Thoracic aorta (tissue), 2 donors: Measurements from ENCODE around the gene SYTL3. TPM values are rescaled to one million over a fixed set of nuclear protein-coding genes. Genes with fewer than 3 reads are reported as not detected.

Experiments used
- ATAC-seq: fragments of 150-250 bp; one replicate; pipeline ENCODE4 v1.8.0; 2017; ENCODE audit warnings: low read depth; ENCODE audit not compliant: insufficient number of reproducible peaks, low FRiP score
- DNase-seq: peaks from one replicate; pipeline ENCODE4 v3.0.0-alpha.2; 2020; ENCODE audit warnings: low spot score
- H3K27ac ChIP-seq, 2 donors: fragments of 200-600 bp; sonication (generic); 1 replicate in 1 of 2; 2 replicates in 1 of 2; pipeline ENCODE4 v1.5.1; 2016; ENCODE audit warnings: mild to moderate bottlenecking in 2 of 2, moderate library complexity in 2 of 2
- H3K27me3 ChIP-seq: fragments of 200-600 bp; sonication (generic); replicated peaks from 2 replicates; pipeline ENCODE4 v1.6.0; 2016; ENCODE audit warnings: mild to moderate bottlenecking; ENCODE audit not compliant: insufficient read depth
- H3K36me3 ChIP-seq: fragments of 200-600 bp; sonication (generic); one replicate; pipeline ENCODE4 v1.5.1; 2016
- H3K4me1 ChIP-seq, 2 donors: fragments of 200-600 bp; sonication (generic); 1 replicate in 1 of 2; 2 replicates in 1 of 2; pipeline versions ENCODE4 v1.5.1 to v1.6.0; 2016; ENCODE audit warnings: low read depth in 2 of 2, mild to moderate bottlenecking in 1 of 2; ENCODE audit not compliant: control insufficient read depth in 1 of 2
- H3K4me3 ChIP-seq: fragments of 200-600 bp; sonication (generic); 2 replicates; pipeline ENCODE4 v1.5.1; 2016; ENCODE audit warnings: mild to moderate bottlenecking
- H3K9me3 ChIP-seq: fragments of 200-600 bp; sonication (generic); 2 replicates; pipeline ENCODE4 v1.5.1; 2016
- CTCF ChIP-seq: fragments of 200-600 bp; sonication (generic); IDR thresholded peaks from one replicate; pipeline ENCODE4 v1.5.1; 2019; ENCODE audit warnings: antibody characterized with exemption
- total RNA-seq, 2 donors: library from RNA; depleted of rRNA; stranded (reverse); fragments of >200 nt; gene quantifications; one replicate each; pipeline versions ENCODE4 v1.1.0 to v1.2.3, GENCODE V29; 2016

Gene SYTL3
- total RNA-seq, 2 donors from 2014 or later: 7.1 to 9.6 TPM

- ATAC-seq (no peak), DNase-seq (no peak)
- Histone ChIP-seq H3K9me3 (no peaks in the 10 kb centered on the region), H3K4me1 (no peaks in the 10 kb centered on the region), H3K4me3 (no peak overlapping the region), H3K27ac (no peak overlapping the region), H3K27me3 (no peaks in the 10 kb centered on the region), H3K36me3 (no peaks in the 10 kb centered on the region)
- TF ChIP-seq CTCF: peak; percentile 39
Measured at GRCh38 chr6:158718461-158719046, 68.7 kb downstream of the SYTL3 start.

GRCh38 chr6:158722176-158722729 lies 72.4 kb downstream of the SYTL3 start:
- Histone ChIP-seq H3K36me3 (no peaks in the 10 kb centered on the region), H3K9me3 (no peaks in the 10 kb centered on the region), H3K4me3 (no peak overlapping the region), H3K27ac (no peak overlapping the region), H3K27me3 (no peaks in the 10 kb centered on the region), H3K4me1 (no peaks in the 10 kb centered on the region)
- ATAC-seq (no peak), DNase-seq (no peak)
- TF ChIP-seq CTCF: no peak

- no peak for TF ChIP-seq CTCF
- H3K27me3 ChIP-seq: no peaks in the 10 kb centered on the region
- no peak overlapping the region for H3K4me3 ChIP-seq
- DNase-seq (no peak), ATAC-seq (no peak)
- H3K4me1 ChIP-seq: no peaks in the 10 kb centered on the region
- H3K27ac ChIP-seq: no peak overlapping the region
- no peaks in the 10 kb centered on the region for H3K36me3 ChIP-seq
- no peaks in the 10 kb centered on the region for H3K9me3 ChIP-seq
Measured at GRCh38 chr6:158725704-158726103, 75.8 kb downstream of the SYTL3 start.

- Histone ChIP-seq H3K4me1 (no peaks in the 10 kb centered on the region), H3K4me3 (no peak overlapping the region), H3K27ac (no peak overlapping the region), H3K27me3 (no peaks in the 10 kb centered on the region), H3K9me3 (peaks cover 3% of the 10 kb centered on the region), H3K36me3 (no peaks in the 10 kb centered on the region)
- no peak for TF ChIP-seq CTCF
- DNase-seq: no peak
- no peak for ATAC-seq
Measured at GRCh38 chr6:158729906-158730540, 80.2 kb downstream of the SYTL3 start.

- no peak overlapping the region for H3K4me3 ChIP-seq
Measured at GRCh38 chr6:158730541-158730907, 80.7 kb downstream of the SYTL3 start.

More at GRCh38 chr6:158730541-158730907, 80.7 kb downstream of the SYTL3 start:
- ATAC-seq (no peak), DNase-seq (no peak)
- no peak for TF ChIP-seq CTCF
- H3K36me3 ChIP-seq: no peaks in the 10 kb centered on the region
- no peaks in the 10 kb centered on the region for H3K27me3 ChIP-seq
- no peak overlapping the region for H3K27ac ChIP-seq
- no peaks in the 10 kb centered on the region for H3K4me1 ChIP-seq
- peaks cover 3% of the 10 kb centered on the region for H3K9me3 ChIP-seq
